HepG2 (cell line): ENCODE measurements around the gene APOC1. TPM values are rescaled to one million over a fixed set of nuclear protein-coding genes. Genes with fewer than 3 reads are reported as not detected.

Experiments
- ATAC-seq: fragments of 200-7000 bp; cut with Tn5 transposase; 3 replicates; pipeline ENCODE4 v1.9.1; 2020; ENCODE audit warnings: mild to moderate bottlenecking, moderate library complexity
- BruUV-seq: library from RNA; stranded (reverse); fragments of 400-500 nt; replicated peaks from 2 replicates; lab custom pipeline; 2021; lab: Mats Ljungman, UMichigan
- CTCF ChIA-PET: fragments of 300-600 bp; formaldehyde crosslinking; extraction: SDS; loops from one replicate; lab custom pipeline; 2021; ENCODE audit warnings: low total read pairs, inconsistent platforms, low intra/inter-chr PET ratio; lab: Yijun Ruan, JAX
- POLR2A ChIA-PET: fragments of 350-600 bp; sonication (Branson Sonifier 250); formaldehyde crosslinking; loops from one replicate; lab custom pipeline; 2020; ENCODE audit warnings: antibody characterized with exemption, inconsistent platforms; lab: Yijun Ruan, JAX
- DNase-seq: peaks from one replicate; pipeline ENCODE4 v3.0.0-alpha.2; 2015; ENCODE audit warnings: low spot score
- FAIRE-seq: peaks from 3 replicates; lab custom pipeline; 2011; peaks lifted over from hg19 to GRCh38; lab: Jason Lieb, UNC
- H2AFZ ChIP-seq: one replicate; pipeline ENCODE4 v1.6.1; 2011; ENCODE audit warnings: low read length, inconsistent platforms
- H3K27ac ChIP-seq: fragments of 300-600 bp; 3 replicates; pipeline ENCODE4 v1.8.0; 2011; ENCODE audit warnings: mixed run types, mild to moderate bottlenecking, mixed read lengths, low read length, inconsistent platforms; ENCODE audit not compliant: insufficient read depth; ENCODE audit errors: extremely low read length
- H3K27me3 ChIP-seq, 2 experiments: fragments of 200-600 bp in 1 of 2; 2 replicates in 1 of 2; 3 replicates in 1 of 2; pipeline versions ENCODE4 v1.6.0 to v1.8.0; 2011; ENCODE audit warnings: low read length in 2 of 2, mild to moderate bottlenecking in 2 of 2, moderate library complexity in 2 of 2, inconsistent platforms in 1 of 2; ENCODE audit not compliant: insufficient read depth in 2 of 2, control insufficient read depth in 1 of 2
- H3K36me3 ChIP-seq, 2 experiments: fragments of 200-600 bp in 1 of 2; replicated peaks in 1 of 2; 2 replicates in 1 of 2; 3 replicates in 1 of 2; pipeline versions ENCODE4 v1.5.1 to v1.8.0; 2011; ENCODE audit warnings: low read length in 2 of 2, inconsistent platforms in 1 of 2; ENCODE audit not compliant: insufficient read depth in 2 of 2, control insufficient read depth in 1 of 2
- H3K4me1 ChIP-seq: 2 replicates; pipeline ENCODE4 v1.5.1; 2012; ENCODE audit warnings: low read length, inconsistent platforms; ENCODE audit not compliant: insufficient read depth
- H3K4me2 ChIP-seq: 2 replicates; pipeline ENCODE4 v1.6.0; 2011; ENCODE audit warnings: low read depth, low read length, inconsistent platforms
- H3K4me3 ChIP-seq, 3 experiments: fragments of 200-600 bp in 1 of 3; sonication (generic), shearing (Covaris generic) in 1 of 3; replicated peaks in 1 of 3; 2 replicates each; pipeline ENCODE4 v1.5.1; 2011 to 2016; ENCODE audit warnings: low read length in 3 of 3, inconsistent platforms in 2 of 3, low read depth in 2 of 3, mild to moderate bottlenecking in 2 of 3, control low read depth in 1 of 3, mixed read lengths in 1 of 3; ENCODE audit not compliant: insufficient read depth in 1 of 3
- H3K79me2 ChIP-seq: one replicate; pipeline ENCODE4 v1.6.1; 2011; ENCODE audit warnings: low read length, inconsistent platforms; ENCODE audit not compliant: insufficient read depth
- H3K9ac ChIP-seq: 2 replicates; pipeline ENCODE4 v1.6.0; 2011; ENCODE audit warnings: mild to moderate bottlenecking, low read depth, low read length, inconsistent platforms; ENCODE audit not compliant: insufficient read depth
- H3K9me3 ChIP-seq: 2 replicates; pipeline ENCODE4 v1.5.1; 2012; ENCODE audit warnings: mild to moderate bottlenecking, low read length
- H4K20me1 ChIP-seq: 2 replicates; pipeline ENCODE4 v1.6.0; 2011; ENCODE audit warnings: inconsistent platforms, mild to moderate bottlenecking, low read length, moderate library complexity; ENCODE audit not compliant: insufficient read depth
- HES4 ChIP-seq: sonication (generic); formaldehyde crosslinking; IDR thresholded peaks from 2 replicates; pipeline ENCODE4 v1.9.0; 2021; ENCODE audit warnings: mild to moderate bottlenecking, missing genetic modification reagents, borderline replicate concordance
- KMT2B ChIP-seq: IDR thresholded peaks from 2 replicates; pipeline ENCODE4 v1.6.1; 2016; ENCODE audit warnings: missing genetic modification reagents, missing compliant biosample characterization
- MEIS1 ChIP-seq: sonication (generic); formaldehyde crosslinking; IDR thresholded peaks from 2 replicates; pipeline ENCODE4 v1.9.0; 2021; ENCODE audit warnings: mild to moderate bottlenecking, missing genetic modification reagents, moderate library complexity, borderline replicate concordance
- NR2C2 ChIP-seq: sonication (generic); formaldehyde crosslinking; IDR thresholded peaks from 2 replicates; pipeline ENCODE4 v1.4.0; 2020; ENCODE audit warnings: missing genetic modification reagents, mild to moderate bottlenecking, moderate library complexity, borderline replicate concordance
- POGZ ChIP-seq: sonication (generic); formaldehyde crosslinking; IDR thresholded peaks from 2 replicates; pipeline ENCODE4 v1.4.0; 2020; ENCODE audit warnings: mild to moderate bottlenecking, missing genetic modification reagents
- ZNF230 ChIP-seq: sonication (generic); formaldehyde crosslinking; IDR thresholded peaks from 2 replicates; pipeline ENCODE4 v1.4.0; 2020; ENCODE audit warnings: mild to moderate bottlenecking, missing genetic modification reagents
- ZNF30 ChIP-seq: sonication (generic); formaldehyde crosslinking; IDR thresholded peaks from 2 replicates; pipeline ENCODE4 v1.5.0; 2020; ENCODE audit warnings: mild to moderate bottlenecking, missing genetic modification reagents
- ZNF687 ChIP-seq: sonication (generic); formaldehyde crosslinking; IDR thresholded peaks from 2 replicates; pipeline ENCODE4 v1.5.1; 2020; ENCODE audit warnings: mild to moderate bottlenecking, missing genetic modification reagents, moderate library complexity
- ZNF841 ChIP-seq: sonication (generic); formaldehyde crosslinking; IDR thresholded peaks from 2 replicates; pipeline ENCODE4 v1.8.1; 2023; ENCODE audit warnings: missing genetic modification reagents, borderline replicate concordance
- WGBS: methylation state at CpG from one replicate; pipeline ENCODE4 v1.1.6; 2017; ENCODE audit warnings: low lambda C conversion rate; 5-methylcytosine and 5-hydroxymethylcytosine counted together
- in situ Hi-C: cut with HindIII; loops from 2 replicates; pipeline ENCODE4 v1.10.0; 2017; ENCODE audit warnings: low pct_unique_long_range_greater_than_20kb; ENCODE audit not compliant: extremely low pct_ligation_motif_present
- intact Hi-C: fragments of 100-400 bp; cut with micrococcal nuclease; formaldehyde crosslinking; loops from one replicate; pipeline ENCODE4 v1.10.0; 2022; ENCODE audit not compliant: unreplicated experiment
- polyA plus RNA-seq, 8 experiments: library from polyadenylated mRNA; depleted of rRNA in 3 of 8; stranded (reverse) in 7 of 8; unstranded in 1 of 8; fragments of >200 nt; fragmentation: Illumina TruSeq in 4 of 8; extraction: Trizol in 4 of 8; gene quantifications; 2 replicates each; pipeline versions ENCODE4 v1.2.1 to v1.2.3, GENCODE V29; 2011 to 2016; ENCODE audit warnings: low read depth in 4 of 8, missing spikeins in 1 of 8, mixed read lengths in 1 of 8; ENCODE audit not compliant: insufficient read depth in 1 of 8
- total RNA-seq, 5 experiments: library from RNA; depleted of rRNA; stranded (reverse); fragments of >200 nt; fragmentation: Illumina TruSeq; extraction: Trizol; gene quantifications; 2 replicates each; pipeline ENCODE4 v1.2.3, GENCODE V29; 2016; ENCODE audit warnings: low read depth in 1 of 5
- TF ChIP-seq, protein P1 (sequence below): sonication (generic); formaldehyde crosslinking; IDR thresholded peaks from 2 replicates; pipeline ENCODE4 v1.8.0; 2022; ENCODE audit warnings: mild to moderate bottlenecking, missing genetic modification reagents; ENCODE audit not compliant: insufficient replicate concordance
- TF ChIP-seq, protein P2 (sequence below): IDR thresholded peaks from 2 replicates; pipeline ENCODE4 v1.6.1; 2012; ENCODE audit warnings: low read length, improper control_type of control experiment

APOC1 gene
- total and polyA plus RNA-seq, 2 of the 13 experiments (the other 11 are each of a cell fraction or from before 2014, with no cell fraction given), result 600 to 1,235 TPM

GRCh38 chr19:44951179-44952159 lies 37.1 kb downstream of the APOC1 start (continued):
- TF ChIP-seq ZNF687 (peak; percentile 64), KMT2B (CRISPR knock-in tag) (0 out of 2 replicates have a peak, but pooled peaks have one; percentile 19), HES4 (CRISPR knock-in tag) (peak; percentile 32; the same call in 1 of the 2 replicates)

- Histone ChIP-seq H3K9ac (peak overlapping the region; percentile 97), H3K4me3 (peak overlapping the region; percentile 93 to 100 (median 99)), H4K20me1 (peaks cover 19% of the 10 kb centered on the region), H3K27ac (peak overlapping the region; percentile 91), H2AFZ (no peak overlapping the region), H3K27me3 (no peaks in the 10 kb centered on the region; a peak in 1 of 5 replicates), H3K79me2 (peaks cover 43% of the 10 kb centered on the region), H3K4me1 (peaks cover 78% of the 10 kb centered on the region), H3K9me3 (no peaks in the 10 kb centered on the region), H3K36me3 (peaks cover 0 to 1% of the 10 kb centered on the region in 2 experiments; a peak in 3 of 5 replicates), H3K4me2 (peak overlapping the region; percentile 85)
- ChIA-PET POLR2A (interaction anchor here (0.7 to 5.2 kb wide), 17 partner anchors 8 to 143 kb away, joined by 3 to 57 read pairs (median 6); partner anchors contain the start of genes APOC1, APOC2, APOE and CLASRP), CTCF (no interaction called here)
- in situ Hi-C loops (no loop called here), intact Hi-C loops (loop anchor here (10.0 kb wide), 1 partner anchor 109 kb away; the partner anchor contains the start of gene NECTIN2)
- FAIRE-seq (no peak), ATAC-seq (no peak), DNase-seq (no peak)
- 53% methylated on average over 10 of the region's 13 CpGs for WGBS
- no TSS peak for BruUV-seq
- TF ChIP-seq ZNF30 (CRISPR knock-in tag) (no peak), ZNF230 (CRISPR knock-in tag) (0 out of 2 replicates have a peak, but pooled peaks have one; percentile 0), NR2C2 (CRISPR knock-in tag) (0 out of 2 replicates have a peak, but pooled peaks have one; percentile 4), POGZ (CRISPR knock-in tag) (no peak), MEIS1 (CRISPR knock-in tag) (peak; percentile 43; the same call in 1 of the 2 replicates), ZNF841 (CRISPR knock-in tag) (no peak)
- TF ChIP-seq, protein P1, sequence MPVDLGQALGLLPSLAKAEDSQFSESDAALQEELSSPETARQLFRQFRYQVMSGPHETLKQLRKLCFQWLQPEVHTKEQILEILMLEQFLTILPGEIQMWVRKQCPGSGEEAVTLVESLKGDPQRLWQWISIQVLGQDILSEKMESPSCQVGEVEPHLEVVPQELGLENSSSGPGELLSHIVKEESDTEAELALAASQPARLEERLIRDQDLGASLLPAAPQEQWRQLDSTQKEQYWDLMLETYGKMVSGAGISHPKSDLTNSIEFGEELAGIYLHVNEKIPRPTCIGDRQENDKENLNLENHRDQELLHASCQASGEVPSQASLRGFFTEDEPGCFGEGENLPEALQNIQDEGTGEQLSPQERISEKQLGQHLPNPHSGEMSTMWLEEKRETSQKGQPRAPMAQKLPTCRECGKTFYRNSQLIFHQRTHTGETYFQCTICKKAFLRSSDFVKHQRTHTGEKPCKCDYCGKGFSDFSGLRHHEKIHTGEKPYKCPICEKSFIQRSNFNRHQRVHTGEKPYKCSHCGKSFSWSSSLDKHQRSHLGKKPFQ (CRISPR knock-in tag), result peak; percentile 11
- TF ChIP-seq, protein P2, sequence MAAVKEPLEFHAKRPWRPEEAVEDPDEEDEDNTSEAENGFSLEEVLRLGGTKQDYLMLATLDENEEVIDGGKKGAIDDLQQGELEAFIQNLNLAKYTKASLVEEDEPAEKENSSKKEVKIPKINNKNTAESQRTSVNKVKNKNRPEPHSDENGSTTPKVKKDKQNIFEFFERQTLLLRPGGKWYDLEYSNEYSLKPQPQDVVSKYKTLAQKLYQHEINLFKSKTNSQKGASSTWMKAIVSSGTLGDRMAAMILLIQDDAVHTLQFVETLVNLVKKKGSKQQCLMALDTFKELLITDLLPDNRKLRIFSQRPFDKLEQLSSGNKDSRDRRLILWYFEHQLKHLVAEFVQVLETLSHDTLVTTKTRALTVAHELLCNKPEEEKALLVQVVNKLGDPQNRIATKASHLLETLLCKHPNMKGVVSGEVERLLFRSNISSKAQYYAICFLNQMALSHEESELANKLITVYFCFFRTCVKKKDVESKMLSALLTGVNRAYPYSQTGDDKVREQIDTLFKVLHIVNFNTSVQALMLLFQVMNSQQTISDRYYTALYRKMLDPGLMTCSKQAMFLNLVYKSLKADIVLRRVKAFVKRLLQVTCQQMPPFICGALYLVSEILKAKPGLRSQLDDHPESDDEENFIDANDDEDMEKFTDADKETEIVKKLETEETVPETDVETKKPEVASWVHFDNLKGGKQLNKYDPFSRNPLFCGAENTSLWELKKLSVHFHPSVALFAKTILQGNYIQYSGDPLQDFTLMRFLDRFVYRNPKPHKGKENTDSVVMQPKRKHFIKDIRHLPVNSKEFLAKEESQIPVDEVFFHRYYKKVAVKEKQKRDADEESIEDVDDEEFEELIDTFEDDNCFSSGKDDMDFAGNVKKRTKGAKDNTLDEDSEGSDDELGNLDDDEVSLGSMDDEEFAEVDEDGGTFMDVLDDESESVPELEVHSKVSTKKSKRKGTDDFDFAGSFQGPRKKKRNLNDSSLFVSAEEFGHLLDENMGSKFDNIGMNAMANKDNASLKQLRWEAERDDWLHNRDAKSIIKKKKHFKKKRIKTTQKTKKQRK, result no peak
Observed at GRCh38 chr19:44954278-44954648, 39.9 kb downstream of the APOC1 start.
